ENCODE measurements around the gene RASAL3.

RASAL3 gene

GRCh38 chr19:15461694-15462093 lies 2.6 kb downstream of the RASAL3 start:
- DNase-seq (ENCODE audit: low read depth, low spot score), result no peak
- no peak overlapping the region for H3K4me3 ChIP-seq (ENCODE audit: low read depth, low read length)
- no peak for TF ChIP-seq CTCF (IDR thresholded peaks at IDR 0.05; ENCODE audit: low read depth, low read length)
- in situ Hi-C loops (cut with HindIII; ENCODE audit: low sequenced_read_pairs), result no loop called here

GRCh38 chr19:15457701-15458484 lies 6.5 kb downstream of the RASAL3 start:
- TF ChIP-seq CTCF (IDR thresholded peaks at IDR 0.05; ENCODE audit: low read depth, low read length), result no peak
- H3K4me3 ChIP-seq (ENCODE audit: low read depth, low read length), result no peak overlapping the region
- DNase-seq (ENCODE audit: low read depth, low spot score), result no peak
- in situ Hi-C loops (cut with HindIII; ENCODE audit: low sequenced_read_pairs), result no loop called here

- in situ Hi-C loops (cut with HindIII; ENCODE audit: low sequenced_read_pairs), result no loop called here
- DNase-seq (ENCODE audit: low read depth, low spot score), result no peak
- no peak overlapping the region for H3K4me3 ChIP-seq (ENCODE audit: low read depth, low read length)
- no peak for TF ChIP-seq CTCF (IDR thresholded peaks at IDR 0.05; ENCODE audit: low read depth, low read length)
These were observed 7.3 kb downstream of the RASAL3 start for GRCh38 chr19:15456871-15457700.

GRCh38 chr19:15456441-15456840 lies 7.9 kb downstream of the RASAL3 start:
- TF ChIP-seq CTCF (IDR thresholded peaks at IDR 0.05; ENCODE audit: low read depth, low read length), result no peak
- in situ Hi-C loops (cut with HindIII; ENCODE audit: low sequenced_read_pairs), result no loop called here

GRCh38 chr19:15455996-15456395 lies 8.3 kb downstream of the RASAL3 start:
- no peak for TF ChIP-seq CTCF (IDR thresholded peaks at IDR 0.05; ENCODE audit: low read depth, low read length)
- in situ Hi-C loops (cut with HindIII; ENCODE audit: low sequenced_read_pairs), result no loop called here
- no peak overlapping the region for H3K4me3 ChIP-seq (ENCODE audit: low read depth, low read length)
- no peak for DNase-seq (ENCODE audit: low read depth, low spot score)

More at GRCh38 chr19:15456441-15456840, 7.9 kb downstream of the RASAL3 start:
- DNase-seq (ENCODE audit: low read depth, low spot score), result no peak
- no peak overlapping the region for H3K4me3 ChIP-seq (ENCODE audit: low read depth, low read length)

- H3K4me3 ChIP-seq (ENCODE audit: low read depth, low read length), result no peak overlapping the region
- in situ Hi-C loops (cut with HindIII; ENCODE audit: low sequenced_read_pairs), result no loop called here
- peak; percentile 41 for TF ChIP-seq CTCF (IDR thresholded peaks at IDR 0.05; ENCODE audit: low read depth, low read length)
- DNase-seq (ENCODE audit: low read depth, low spot score), result no peak
These were observed 10.2 kb downstream of the RASAL3 start for GRCh38 chr19:15453906-15454860.

Measured in astrocyte of the spinal cord (primary cell).